IPS DF 4.7 (cell line): Measurements from ENCODE around the gene ZNF264.
"Not testable (repeated sequence)": the region's sequence is repeated elsewhere in the genome, so short reads cannot be mapped to it uniquely, and the experiment has no call there.

Experiments
- DNase-seq: peaks from one replicate; pipeline ENCODE4 v3.0.0-alpha.2; 2013; ENCODE audit warnings: low spot score; ENCODE audit errors: extremely low read depth

The ZNF264 gene

GRCh38 chr19:57191141-57192076, at the start of gene ZNF264:
Gene ZNF264, plus strand, starts transcription at chr19:57191500. Its CDS starts 414 bp downstream, at chr19:57191914.
- DNase-seq: peak; percentile 69

GRCh38 chr19:57141699-57142098, 49.6 kb upstream of the ZNF264 start:
- DNase-seq: no peak

- no peak for DNase-seq
Measured at GRCh38 chr19:57152921-57153320, 38.4 kb upstream of the ZNF264 start.

- no peak for DNase-seq
Measured at GRCh38 chr19:57161985-57162539, 29.2 kb upstream of the ZNF264 start.

GRCh38 chr19:57165846-57166245, 25.5 kb upstream of the ZNF264 start:
- DNase-seq: no peak

- no peak for DNase-seq
Measured at GRCh38 chr19:57167385-57167784, 23.9 kb upstream of the ZNF264 start, which contains the start of gene DUXA. Gene DUXA, minus strand, starts transcription at chr19:57167485. Its CDS starts 42 bp downstream, at chr19:57167443.

GRCh38 chr19:57171551-57172081, 19.7 kb upstream of the ZNF264 start:
- DNase-seq: no peak

- DNase-seq: no peak
Measured at GRCh38 chr19:57190301-57190700, 999 bp upstream of the ZNF264 start.

- no peak for DNase-seq
Measured at GRCh38 chr19:57192077-57192420, 749 bp downstream of the ZNF264 start.

GRCh38 chr19:57192993-57193392, 1.7 kb downstream of the ZNF264 start:
- DNase-seq: no peak

GRCh38 chr19:57197874-57198273, 6.6 kb downstream of the ZNF264 start:
- not testable (repeated sequence) for DNase-seq

GRCh38 chr19:57202160-57202559, 10.9 kb downstream of the ZNF264 start:
- DNase-seq: no peak

- no peak for DNase-seq
Measured at GRCh38 chr19:57210381-57210780, 19.1 kb downstream of the ZNF264 start.

- DNase-seq: no peak
Measured at GRCh38 chr19:57212109-57212508, 20.8 kb downstream of the ZNF264 start.

- no peak for DNase-seq
Measured at GRCh38 chr19:57227502-57227901, 36.2 kb downstream of the ZNF264 start.

GRCh38 chr19:57231686-57232085, 40.4 kb downstream of the ZNF264 start:
- DNase-seq: no peak

GRCh38 chr19:57233207-57233606, 41.9 kb downstream of the ZNF264 start:
- DNase-seq: no peak

GRCh38 chr19:57239982-57240310, 48.6 kb downstream of the ZNF264 start:
- DNase-seq: no peak

- DNase-seq: peak; percentile 81
Measured at GRCh38 chr19:57240311-57241090, 49.2 kb downstream of the ZNF264 start, which contains the start of gene ZNF805. Gene ZNF805, plus strand, starts transcription at chr19:57240632. Its CDS starts 260 bp downstream, at chr19:57240892.

GRCh38 chr19:57241176-57241575, 49.9 kb downstream of the ZNF264 start:
- no peak for DNase-seq

- DNase-seq: no peak
Measured at GRCh38 chr19:57242821-57243220, 51.5 kb downstream of the ZNF264 start.

GRCh38 chr19:57244513-57244912, 53.2 kb downstream of the ZNF264 start:
- no peak for DNase-seq
